Fibroblast of skin of scalp (primary cell): ENCODE results near the gene DDT.
"Not testable (repeated sequence)": the region's sequence is repeated elsewhere in the genome, so short reads cannot be mapped to it uniquely, and the experiment has no call there.

Source experiments
- DNase-seq: peaks from one replicate; pipeline ENCODE4 v3.0.0-alpha.2; 2013

Gene DDT

DNA sequence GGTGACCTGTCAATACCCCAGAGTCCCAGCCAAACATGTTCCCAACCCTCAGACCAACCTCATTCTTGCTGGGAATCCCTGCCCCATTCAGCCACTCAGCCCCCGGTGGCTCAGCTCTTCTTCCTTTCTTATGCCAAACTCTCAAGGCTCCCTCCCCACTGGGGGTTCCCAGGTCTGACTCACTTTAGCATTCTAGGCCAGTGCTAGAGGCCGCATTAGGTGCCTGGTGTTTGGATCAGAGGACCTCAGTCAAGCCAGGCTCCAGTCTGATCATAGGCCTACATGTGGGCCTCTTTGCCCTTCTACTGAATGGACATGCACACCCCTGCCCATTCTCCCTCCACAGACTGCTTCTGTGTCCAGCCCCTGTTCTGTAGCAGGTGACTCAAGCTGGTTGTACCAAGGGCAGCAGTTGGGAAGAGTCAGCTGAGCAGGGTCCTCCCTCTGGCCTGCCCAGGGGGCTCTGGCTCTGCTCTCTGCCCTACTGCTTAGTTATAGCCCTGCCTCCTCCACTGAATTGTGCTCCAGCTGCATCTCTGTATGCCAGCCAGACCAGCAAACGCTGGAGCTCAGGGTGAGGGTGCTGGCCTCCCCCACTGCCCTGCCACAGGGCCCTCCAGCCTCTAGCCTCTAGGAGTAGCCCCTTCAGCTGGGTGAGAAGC is 15.5 kb upstream of the DDT start:
- peak; percentile 13 for DNase-seq

DNA sequence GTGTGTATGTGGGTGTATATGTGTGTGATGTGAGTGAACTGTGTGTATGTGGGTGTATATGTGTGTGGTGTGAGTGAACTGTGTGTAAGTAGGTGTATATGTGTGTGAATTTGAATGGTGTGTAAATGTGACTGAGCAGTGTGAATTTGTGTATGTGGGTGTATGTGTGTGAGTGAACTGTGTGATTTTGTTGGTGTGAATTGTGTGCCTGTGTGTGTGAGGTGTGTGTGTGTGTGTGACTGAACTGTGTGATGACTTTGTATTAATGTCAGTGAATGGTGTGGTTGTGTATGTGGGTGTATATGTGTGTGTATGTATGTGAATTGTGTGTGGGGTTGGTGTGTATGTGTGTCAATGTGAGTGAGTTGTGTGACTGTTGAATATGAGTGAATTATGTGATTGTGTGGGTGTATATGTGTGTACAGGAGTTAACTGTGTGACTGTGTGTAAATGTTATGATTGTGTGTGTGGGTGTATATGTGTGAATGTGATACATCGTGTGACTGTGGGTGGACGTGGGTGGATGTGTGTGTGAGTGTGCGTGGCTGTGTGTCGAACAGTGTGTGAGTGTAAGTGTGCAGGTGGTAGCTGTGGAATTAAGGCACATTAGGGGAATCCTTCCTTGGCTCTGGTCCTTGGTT is 12.4 kb upstream of the DDT start:
- not testable (repeated sequence) for DNase-seq

DNA sequence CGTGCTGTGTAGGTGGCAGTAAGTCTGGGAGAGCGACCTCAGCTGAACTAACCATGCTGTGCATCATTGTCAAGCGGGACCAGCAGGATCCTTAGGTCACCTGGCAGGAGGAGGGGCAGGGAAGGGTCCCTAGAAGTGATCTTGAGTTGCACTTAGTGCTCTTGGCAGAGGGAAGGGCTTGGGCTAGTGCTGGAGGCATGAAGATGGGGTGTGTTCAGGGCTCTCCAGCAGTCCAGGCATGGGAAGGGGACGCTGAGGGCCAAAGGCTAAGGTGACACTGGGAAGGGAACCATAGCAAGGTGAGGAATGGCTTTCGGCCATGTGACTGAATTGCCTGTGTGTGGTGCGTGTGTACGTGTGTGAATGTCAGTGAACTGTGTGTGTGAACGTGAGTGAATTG is 11.8 kb upstream of the DDT start:
- DNase-seq: not testable (repeated sequence)

DNA sequence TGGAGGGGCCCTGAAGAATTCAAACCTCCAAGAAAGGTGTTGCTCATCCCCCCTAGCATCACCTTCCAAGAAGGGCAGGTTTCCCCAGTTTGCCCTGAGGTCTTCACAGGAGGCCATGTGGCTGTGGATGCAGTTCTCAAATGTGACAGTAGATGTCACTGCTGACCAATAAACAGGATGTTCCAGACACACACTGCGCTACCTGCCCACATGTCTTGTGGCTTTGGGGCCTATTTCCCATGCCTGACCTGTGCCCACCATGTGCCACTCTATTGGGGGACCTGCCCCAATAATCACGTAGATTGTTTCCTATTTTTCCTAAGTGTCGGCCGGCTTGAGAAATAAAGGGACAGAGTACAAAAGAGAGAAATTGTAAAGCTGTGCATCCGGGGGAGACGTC is 10.2 kb upstream of the DDT start:
- DNase-seq: peak; percentile 33

DNA sequence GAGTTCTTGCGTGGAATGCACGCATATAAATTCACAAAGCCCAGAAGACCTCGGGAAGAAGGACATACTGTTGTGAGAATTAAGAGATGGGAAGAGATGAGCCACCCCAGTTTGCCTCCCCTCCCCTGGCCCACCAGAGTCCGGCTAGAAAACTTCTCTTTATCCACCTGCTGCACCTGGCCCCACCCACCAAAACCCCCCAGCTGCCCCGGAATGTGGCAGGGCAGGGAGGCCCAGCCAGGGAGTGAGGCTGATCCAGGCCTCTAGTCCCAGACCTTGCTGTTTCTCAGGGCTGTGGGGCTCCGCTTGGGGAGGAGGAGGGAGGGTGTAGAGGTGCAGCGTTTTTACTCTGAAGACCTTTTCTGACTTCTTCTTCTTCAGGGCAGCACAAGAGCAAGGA is 6.3 kb upstream of the DDT start:
- DNase-seq: not testable (repeated sequence)

DNA sequence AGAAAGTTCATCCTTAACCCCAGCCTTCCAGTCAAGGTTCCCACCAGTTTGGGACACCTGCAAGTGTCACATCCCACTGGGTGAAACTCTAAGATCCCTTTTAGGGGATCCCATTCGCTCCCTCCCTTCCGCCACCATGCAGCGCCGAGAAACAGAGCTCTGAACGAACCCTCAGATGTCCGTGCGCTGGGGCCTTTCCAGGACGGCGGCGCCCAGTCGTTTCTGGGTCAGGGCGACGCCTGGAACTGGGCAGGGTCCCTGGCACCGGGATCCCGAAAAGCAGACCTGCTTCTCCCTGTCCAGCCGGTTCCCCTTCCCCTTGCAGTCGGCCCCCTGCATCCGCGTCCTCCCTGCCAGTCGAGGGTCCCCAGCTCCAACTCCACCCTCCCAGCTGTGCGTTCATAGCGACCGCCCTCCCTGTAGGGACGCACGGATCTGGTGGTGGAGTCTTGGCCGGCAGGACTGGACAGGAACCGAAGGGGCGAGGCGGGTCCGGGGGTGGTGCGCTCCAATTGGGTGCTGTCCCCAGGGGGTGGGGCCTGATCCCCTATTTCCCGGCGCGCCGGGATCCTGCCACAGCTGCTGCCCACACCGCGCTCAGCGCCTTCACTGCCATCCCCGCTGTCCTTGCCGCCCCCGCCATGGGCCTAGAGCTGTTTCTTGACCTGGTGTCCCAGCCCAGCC is 5.5 kb upstream of the DDT start, which contains the start of gene GSTT2:
GSTT2 (plus strand) TSS at position 578 of the 684 bp plus-strand sequence.
- DNase-seq: not testable (repeated sequence)

DNA sequence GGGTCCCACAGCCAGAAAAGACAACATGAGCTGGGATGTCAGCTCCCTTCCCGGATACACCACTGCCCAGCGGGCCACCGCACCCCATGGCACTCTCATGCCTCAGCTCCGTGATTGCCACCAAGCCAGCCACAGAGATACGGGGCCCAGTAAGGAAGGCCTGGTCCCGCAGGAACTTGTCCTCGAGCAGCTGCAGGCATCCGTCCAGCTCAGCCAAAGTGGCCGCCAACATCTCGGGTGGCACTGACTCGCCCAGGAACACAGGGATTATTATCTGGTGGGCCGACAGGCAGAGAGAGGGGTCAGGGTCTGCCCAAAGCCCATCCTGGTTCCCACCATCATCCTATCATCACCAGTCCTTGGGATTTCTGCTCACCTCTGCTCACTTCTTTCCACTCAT is 3.1 kb upstream of the DDT start:
- DNase-seq: not testable (repeated sequence)

DNA sequence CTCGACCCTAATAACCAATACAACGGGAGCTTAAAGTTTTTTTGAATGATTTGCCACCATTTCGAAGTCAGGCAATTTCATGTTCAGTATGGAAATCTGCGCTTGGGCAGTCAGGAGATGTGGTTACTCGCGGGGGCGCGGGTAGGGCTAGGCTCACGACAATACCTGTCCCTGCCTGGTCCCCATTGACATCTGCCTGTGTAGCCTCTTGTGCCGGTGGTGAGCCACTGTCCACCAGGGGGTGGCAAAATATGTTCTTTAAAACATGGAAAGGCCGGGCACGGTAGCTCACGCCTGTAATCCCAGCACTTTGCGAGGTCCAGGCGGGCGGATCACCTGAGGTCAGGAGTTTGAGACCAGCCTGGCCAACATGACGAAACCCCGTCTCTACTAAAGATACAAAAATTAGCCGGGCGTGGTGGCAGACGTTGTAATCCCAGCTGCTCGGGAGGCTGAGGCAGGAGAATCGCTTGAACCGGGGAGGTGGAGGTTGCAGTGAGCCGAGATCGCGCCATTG is 653 bp upstream of the DDT start:
- DNase-seq: not testable (repeated sequence)

DNA sequence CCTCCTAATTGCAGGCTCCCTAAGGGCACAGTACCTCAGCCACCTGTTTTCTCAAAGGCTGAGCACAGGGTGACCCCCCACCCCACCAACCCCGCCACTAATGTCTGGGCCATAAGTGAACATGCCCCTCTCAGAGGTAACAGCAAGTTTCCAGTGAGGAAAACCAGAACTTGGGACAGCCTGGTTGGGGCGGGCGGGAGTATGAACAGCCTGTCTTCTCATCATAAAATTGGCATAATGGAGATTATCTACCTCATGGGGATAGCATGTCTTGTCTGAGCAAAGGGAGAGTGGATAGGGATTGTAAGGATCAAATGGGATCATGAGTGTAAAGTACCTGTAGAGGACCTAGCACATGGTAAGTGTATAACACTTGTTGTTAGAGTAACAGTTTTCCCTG is 2.3 kb downstream of the DDT start:
- not testable (repeated sequence) for DNase-seq

DNA sequence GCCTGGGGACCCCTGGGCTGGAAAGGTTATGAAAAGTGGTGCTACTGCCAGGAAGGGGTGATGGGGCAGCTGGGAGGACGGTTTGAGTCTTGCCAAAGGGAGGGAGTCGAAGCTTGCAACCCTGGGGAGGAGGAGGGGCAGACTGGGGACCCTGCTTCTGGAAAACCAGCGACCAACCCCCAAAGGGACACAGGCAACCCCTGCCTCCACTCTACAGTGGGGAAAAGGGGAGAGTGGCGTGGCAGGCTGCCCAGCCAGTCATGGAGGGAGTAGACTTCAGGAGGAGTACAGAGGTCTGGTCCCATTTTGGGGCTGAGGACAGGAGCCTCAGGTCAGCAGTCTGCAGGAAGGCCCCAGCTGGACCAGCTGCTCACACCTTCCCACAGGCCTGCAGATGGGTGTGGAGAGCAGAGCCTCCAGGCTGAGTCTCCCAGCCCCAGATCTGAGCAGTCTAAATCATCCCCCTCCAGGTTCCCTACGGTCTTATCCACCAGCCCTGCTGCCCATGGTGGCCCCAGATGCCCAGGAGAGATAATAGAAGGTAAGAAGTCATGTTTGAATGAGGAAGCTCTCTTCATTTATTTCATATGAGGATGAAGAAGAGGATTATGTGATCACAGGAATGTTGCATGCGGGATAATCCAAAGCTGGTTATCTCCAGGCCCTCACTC is 3.3 kb downstream of the DDT start:
- no peak for DNase-seq

DNA sequence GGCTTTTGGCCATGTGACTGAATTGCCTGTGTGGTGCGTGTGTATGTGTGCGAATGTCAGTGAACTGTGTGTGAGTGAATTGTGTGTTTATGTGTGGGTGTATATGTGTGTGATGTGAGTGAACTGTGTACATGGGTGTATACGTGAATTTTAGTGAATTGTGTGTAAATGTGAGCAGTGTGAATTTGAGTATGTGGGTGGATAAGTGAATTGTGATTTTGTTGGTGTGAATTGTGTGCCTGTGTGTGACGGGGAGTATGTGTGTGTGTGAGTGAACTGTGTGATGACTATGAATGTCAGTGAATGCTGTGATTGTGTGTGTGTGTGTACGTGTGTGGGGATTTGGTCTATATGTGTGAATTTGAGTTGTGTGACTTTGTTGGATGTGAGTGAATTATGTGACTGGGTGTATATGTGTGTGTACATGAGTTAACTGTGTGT is 4.0 kb downstream of the DDT start:
- DNase-seq: no peak

DNA sequence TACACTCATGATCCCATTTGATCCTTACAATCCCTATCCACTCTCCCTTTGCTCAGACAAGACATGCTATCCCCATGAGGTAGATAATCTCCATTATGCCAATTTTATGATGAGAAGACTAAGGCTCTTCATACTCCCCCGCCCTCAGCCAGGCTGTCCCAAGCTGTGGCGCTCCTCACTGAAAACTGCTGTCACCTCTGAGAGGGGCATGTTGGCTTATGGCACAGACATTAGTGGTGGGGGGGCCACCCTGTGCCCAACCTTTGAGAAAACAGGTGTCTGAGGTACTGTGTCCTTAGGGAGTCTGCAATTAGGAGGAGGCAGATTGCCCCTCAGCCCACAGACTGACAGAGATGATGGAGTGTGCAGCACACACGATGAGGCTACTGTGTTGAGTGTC is 5.2 kb downstream of the DDT start:
- DNase-seq: no peak

DNA sequence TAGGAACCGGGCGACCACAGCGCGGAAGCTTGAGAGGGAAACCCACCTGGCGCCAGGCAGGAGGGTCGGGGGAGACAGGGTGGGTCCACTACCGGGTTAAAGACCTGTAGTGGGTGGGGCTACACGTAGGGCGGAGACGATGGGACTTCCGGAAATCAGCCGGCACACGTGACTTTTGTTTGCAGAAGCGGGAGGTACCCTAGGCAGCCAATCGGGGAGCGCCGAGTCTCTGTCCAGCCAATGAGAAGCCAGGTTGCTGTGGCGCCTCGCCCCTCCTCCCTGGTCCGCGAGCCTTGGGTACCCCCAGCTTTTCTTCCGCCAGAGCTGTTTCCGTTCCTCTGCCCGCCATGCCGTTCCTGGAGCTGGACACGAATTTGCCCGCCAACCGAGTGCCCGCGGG is 7.7 kb downstream of the DDT start, which contains the start of gene DDTL:
DDTL (plus strand) TSS at position 321 of the 400 bp plus-strand sequence; CDS start at position 348, 27 bp downstream.
- DNase-seq: not testable (repeated sequence)

DNA sequence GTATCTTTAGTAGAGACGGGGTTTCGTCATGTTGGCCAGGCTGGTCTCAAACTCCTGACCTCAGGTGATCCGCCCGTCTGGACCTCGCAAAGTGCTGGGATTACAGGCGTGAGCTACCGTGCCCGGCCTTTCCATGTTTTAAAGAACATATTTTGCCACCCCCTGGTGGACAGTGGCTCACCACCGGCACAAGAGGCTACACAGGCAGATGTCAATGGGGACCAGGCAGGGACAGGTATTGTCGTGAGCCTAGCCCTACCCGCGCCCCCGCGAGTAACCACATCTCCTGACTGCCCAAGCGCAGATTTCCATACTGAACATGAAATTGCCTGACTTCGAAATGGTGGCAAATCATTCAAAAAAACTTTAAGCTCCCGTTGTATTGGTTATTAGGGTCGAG is 8.1 kb downstream of the DDT start:
- DNase-seq: not testable (repeated sequence)

DNA sequence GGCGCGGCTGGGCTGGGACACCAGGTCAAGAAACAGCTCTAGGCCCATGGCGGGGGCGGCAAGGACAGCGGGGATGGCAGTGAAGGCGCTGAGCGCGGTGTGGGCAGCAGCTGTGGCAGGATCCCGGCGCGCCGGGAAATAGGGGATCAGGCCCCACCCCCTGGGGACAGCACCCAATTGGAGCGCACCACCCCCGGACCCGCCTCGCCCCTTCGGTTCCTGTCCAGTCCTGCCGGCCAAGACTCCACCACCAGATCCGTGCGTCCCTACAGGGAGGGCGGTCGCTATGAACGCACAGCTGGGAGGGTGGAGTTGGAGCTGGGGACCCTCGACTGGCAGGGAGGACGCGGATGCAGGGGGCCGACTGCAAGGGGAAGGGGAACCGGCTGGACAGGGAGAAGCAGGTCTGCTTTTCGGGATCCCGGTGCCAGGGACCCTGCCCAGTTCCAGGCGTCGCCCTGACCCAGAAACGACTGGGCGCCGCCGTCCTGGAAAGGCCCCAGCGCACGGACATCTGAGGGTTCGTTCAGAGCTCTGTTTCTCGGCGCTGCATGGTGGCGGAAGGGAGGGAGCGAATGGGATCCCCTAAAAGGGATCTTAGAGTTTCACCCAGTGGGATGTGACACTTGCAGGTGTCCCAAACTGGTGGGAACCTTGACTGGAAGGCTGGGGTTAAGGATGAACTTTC is 13.0 kb downstream of the DDT start, which contains the start of gene GSTT2B:
GSTT2B (minus strand) TSS at position 112 of the 688 bp plus-strand sequence; CDS start at position 48, 64 bp downstream.
- DNase-seq: not testable (repeated sequence)

DNA sequence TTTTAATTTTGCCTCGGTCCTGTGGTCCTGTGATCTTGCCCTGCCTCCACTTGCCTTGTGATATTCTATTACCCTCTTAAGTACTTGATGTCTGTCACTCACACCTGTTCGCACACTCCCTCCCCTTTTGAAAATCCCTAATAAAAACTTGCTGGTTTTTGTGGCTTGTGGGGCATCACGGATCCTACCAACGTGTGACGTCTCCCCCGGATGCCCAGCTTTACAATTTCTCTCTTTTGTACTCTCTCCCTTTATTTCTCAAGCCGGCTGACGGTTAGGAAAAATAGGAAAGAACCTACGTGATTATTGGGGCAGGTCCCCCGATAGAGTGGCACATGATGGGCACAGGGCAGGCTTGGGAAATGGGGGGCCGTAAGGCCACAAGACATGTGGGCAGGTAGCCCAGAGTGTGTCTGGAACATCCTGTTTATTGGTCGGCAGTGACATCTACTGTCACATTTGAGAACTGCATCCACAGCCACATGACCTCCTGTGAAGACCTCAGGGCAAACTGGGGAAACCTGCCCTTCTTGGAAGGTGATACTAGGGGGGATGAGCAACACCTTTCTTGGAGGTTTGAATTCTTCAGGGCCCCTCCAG is 17.8 kb downstream of the DDT start:
- DNase-seq: peak; percentile 67

DNA sequence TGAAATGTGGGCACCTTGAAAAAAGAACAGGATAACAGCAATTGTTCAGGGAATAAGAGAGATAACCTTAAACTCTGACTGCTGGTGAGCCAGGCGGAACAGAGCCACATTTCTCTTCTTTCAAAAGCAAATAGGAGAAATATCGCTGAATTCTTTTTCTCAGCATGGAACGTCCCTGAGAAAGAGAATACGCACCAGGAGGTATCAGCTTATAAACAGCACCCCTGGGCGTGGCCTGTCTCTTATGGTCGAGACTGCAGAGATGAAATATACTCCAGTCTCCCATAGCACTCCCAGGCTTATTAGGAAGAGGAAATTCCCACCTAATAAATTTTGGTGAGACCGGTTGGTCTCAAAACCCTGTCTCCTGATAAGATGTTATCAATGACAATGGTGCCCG is 18.4 kb downstream of the DDT start:
- DNase-seq: not testable (repeated sequence)

DNA sequence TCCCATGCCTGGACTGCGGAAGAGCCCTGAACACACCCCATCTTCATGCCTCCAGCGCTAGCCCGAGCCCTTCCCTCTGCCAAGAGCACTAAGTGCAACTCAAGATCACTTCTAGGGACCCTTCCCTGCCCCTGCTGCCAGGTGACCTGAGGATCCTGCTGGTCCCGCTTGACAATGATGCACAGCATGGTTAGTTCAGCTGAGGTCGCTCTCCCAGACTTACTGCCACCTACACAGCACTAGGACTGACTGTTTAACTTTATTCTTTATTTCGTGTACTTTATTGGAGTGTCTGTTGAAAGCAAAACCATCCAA is 19.3 kb downstream of the DDT start:
- not testable (repeated sequence) for DNase-seq

DNA sequence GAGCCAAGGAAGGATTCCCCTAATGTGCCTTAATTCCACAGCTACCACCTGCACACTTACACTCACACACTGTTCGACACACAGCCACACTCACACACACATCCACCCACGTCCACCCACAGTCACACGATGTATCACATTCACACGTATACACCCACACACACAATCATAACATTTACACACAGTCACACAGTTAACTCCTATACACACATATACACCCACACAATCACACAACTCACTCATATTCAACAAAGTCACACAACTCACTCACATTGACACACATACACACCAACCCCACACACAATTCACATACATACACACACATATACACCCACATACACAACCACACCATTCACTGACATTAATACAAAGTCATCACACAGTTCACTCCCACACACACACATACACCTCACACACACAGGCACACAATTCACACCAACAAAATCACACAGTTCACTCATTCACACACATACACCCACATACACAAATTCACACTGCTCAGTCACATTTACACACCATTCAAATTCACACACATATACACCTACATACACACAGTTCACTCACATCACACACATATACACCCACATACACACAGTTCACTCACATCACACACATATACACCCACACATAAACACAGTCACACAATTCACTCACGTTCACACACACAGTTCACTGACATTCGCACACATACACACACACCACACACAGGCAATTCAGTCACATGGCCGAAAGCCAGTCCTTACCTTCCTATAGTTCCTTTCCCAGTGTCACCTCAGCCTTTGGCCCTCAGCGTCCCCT is 19.8 kb downstream of the DDT start:
- DNase-seq: not testable (repeated sequence)

DNA sequence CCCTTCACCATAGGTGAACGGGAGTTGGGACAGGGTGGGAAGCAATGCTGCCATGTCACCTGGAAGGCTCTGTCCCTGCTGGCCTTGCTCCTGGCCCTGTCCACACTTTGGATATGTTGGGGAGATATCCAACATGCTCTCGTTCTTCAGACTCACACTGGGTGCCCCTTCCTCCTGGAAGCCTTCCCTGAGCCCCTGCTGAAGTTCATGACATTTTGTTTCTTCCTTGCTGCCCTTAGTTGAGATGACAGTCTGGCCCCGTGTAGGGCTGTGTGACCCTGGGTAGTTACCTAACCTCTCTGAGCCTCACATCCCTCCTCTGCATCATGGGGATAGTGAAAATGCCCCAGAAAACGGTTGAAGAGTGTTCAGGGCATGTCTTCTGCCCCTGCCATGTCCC is 20.8 kb downstream of the DDT start:
- DNase-seq: not testable (repeated sequence)
